Activated T-cell treated with anti-CD3 and anti-CD28 coated beads, Interleukin-2, amount 50 U/mL, for 48 hours (primary cell): ENCODE measurements around the gene DYRK3.
"Not testable (repeated sequence)": the region's sequence is repeated elsewhere in the genome, so short reads cannot be mapped to it uniquely, and the experiment has no call there.

Experiments
- DNase-seq, 2 experiments: peaks; one replicate each; pipeline ENCODE4 v3.0.0-alpha.2; 2020

The DYRK3 gene

GRCh38 chr1:206635080-206635977 is at the start of gene DYRK3:
TSS of gene DYRK3 (plus strand) at chr1:206635536. CDS start at chr1:206635704, 168 bp downstream.
- peak; percentile 94 to 97 for DNase-seq

- peak in 1 of 2 experiments; percentile 15 for DNase-seq
These were observed 48.6 kb upstream of the DYRK3 start for GRCh38 chr1:206586501-206587445.

GRCh38 chr1:206587904-206588303 is 47.4 kb upstream of the DYRK3 start:
- DNase-seq = no peak

- DNase-seq = no peak
These were observed 46.8 kb upstream of the DYRK3 start for GRCh38 chr1:206588492-206588891.

- DNase-seq = no peak
These were observed 46.1 kb upstream of the DYRK3 start for GRCh38 chr1:206589206-206589605.

GRCh38 chr1:206590025-206590758 is 45.1 kb upstream of the DYRK3 start:
- DNase-seq = peak; percentile 64 to 73

- DNase-seq = no peak
These were observed 44.1 kb upstream of the DYRK3 start for GRCh38 chr1:206591226-206591625.

GRCh38 chr1:206591696-206592095 is 43.6 kb upstream of the DYRK3 start:
- DNase-seq = no peak

- no peak for DNase-seq
These were observed 41.9 kb upstream of the DYRK3 start for GRCh38 chr1:206593351-206593925.

GRCh38 chr1:206595581-206596318 is 39.6 kb upstream of the DYRK3 start:
- no peak for DNase-seq

GRCh38 chr1:206596319-206596666 is 39.0 kb upstream of the DYRK3 start:
- no peak for DNase-seq

GRCh38 chr1:206600527-206600926 is 34.8 kb upstream of the DYRK3 start:
- DNase-seq = no peak

- no peak for DNase-seq
These were observed 30.5 kb upstream of the DYRK3 start for GRCh38 chr1:206604861-206605260.

- DNase-seq = no peak
These were observed 28.5 kb upstream of the DYRK3 start for GRCh38 chr1:206606867-206607266.

GRCh38 chr1:206608108-206608698 is 27.1 kb upstream of the DYRK3 start:
- peak; percentile 67 to 76 for DNase-seq

- no peak for DNase-seq
These were observed 25.9 kb upstream of the DYRK3 start for GRCh38 chr1:206609229-206609991.

GRCh38 chr1:206612129-206612876 is 23.0 kb upstream of the DYRK3 start, which contains the start of gene EIF2D:
TSS of gene EIF2D (minus strand) at chr1:206612465. CDS start at chr1:206612342, 123 bp downstream.
- peak; percentile 96 to 98 for DNase-seq

GRCh38 chr1:206626396-206626795 is 8.9 kb upstream of the DYRK3 start:
- DNase-seq = not testable (repeated sequence)

GRCh38 chr1:206628916-206629315 is 6.4 kb upstream of the DYRK3 start:
- DNase-seq = no peak

GRCh38 chr1:206631085-206631509 is 4.2 kb upstream of the DYRK3 start:
- peak; percentile 35 to 39 for DNase-seq
